Heart right ventricle (tissue), 16 donors: Measurements from ENCODE around the gene OR6B2. TPM values are rescaled to one million over a fixed set of nuclear protein-coding genes. Genes with fewer than 3 reads are reported as not detected.

Experiments used
- ATAC-seq, 8 donors: fragments of 200-7000 bp; cut with Tn5 transposase; one replicate each; pipeline ENCODE4 v1.9.1; 2020; ENCODE audit warnings: mild to moderate bottlenecking in 8 of 8, moderate library complexity in 8 of 8, moderate number of reproducible peaks in 1 of 8
- DNase-seq, 2 donors: peaks; one replicate each; pipeline ENCODE4 v3.0.0-alpha.2; 2020
- H3K27ac ChIP-seq, 10 donors: fragments of 200-600 bp; sonication (generic) in 2 of 10; one replicate each; pipeline versions ENCODE4 v1.5.0 to v1.8.0; 2020 to 2022; ENCODE audit warnings: mild to moderate bottlenecking in 3 of 10
- H3K27me3 ChIP-seq, 7 donors: fragments of 200-600 bp; one replicate each; pipeline ENCODE4 v1.8.0; 2021 to 2022; ENCODE audit warnings: mild to moderate bottlenecking in 2 of 7
- H3K36me3 ChIP-seq, 9 donors: fragments of 200-600 bp; sonication (generic) in 1 of 9; one replicate each; pipeline versions ENCODE4 v1.5.0 to v1.8.0; 2020 to 2022; ENCODE audit warnings: mild to moderate bottlenecking in 2 of 9
- H3K4me1 ChIP-seq, 9 donors: fragments of 200-600 bp; sonication (generic) in 1 of 9; one replicate each; pipeline versions ENCODE4 v1.5.0 to v1.8.0; 2020 to 2022; ENCODE audit warnings: mild to moderate bottlenecking in 4 of 9
- H3K4me3 ChIP-seq, 10 donors: fragments of 200-600 bp; sonication (generic) in 2 of 10; one replicate each; pipeline versions ENCODE4 v1.5.0 to v1.8.0; 2020 to 2022; ENCODE audit warnings: mild to moderate bottlenecking in 7 of 10, moderate library complexity in 2 of 10
- H3K9me3 ChIP-seq, 11 donors: fragments of 200-600 bp in 10 of 11; sonication (generic) in 2 of 11; one replicate each; pipeline versions ENCODE4 v1.5.0 to v1.8.0; 2013 to 2022; ENCODE audit warnings: mild to moderate bottlenecking in 2 of 11, control low read depth in 1 of 11, moderate library complexity in 1 of 11
- CTCF ChIP-seq, 9 donors: fragments of 200-600 bp; sonication (generic) in 2 of 9; IDR thresholded peaks; one replicate each; pipeline versions ENCODE4 v1.5.0 to v1.8.0; 2021 to 2022; ENCODE audit warnings: antibody characterized with exemption in 9 of 9, mild to moderate bottlenecking in 5 of 9, moderate library complexity in 1 of 9
- WGBS, 2 donors: extraction: QIAGEN DNeasy Blood & Tissue Kit; methylation state at CpG; one replicate each; pipeline ENCODE4 v1.1.7; 2013; ENCODE audit warnings: inconsistent platforms in 1 of 2; 5-methylcytosine and 5-hydroxymethylcytosine counted together
- intact Hi-C, 10 donors: fragments of 100-400 bp; cut with DNase I; formaldehyde crosslinking; loops; one replicate each; pipeline versions ENCODE4 v1.11.1 to v1.14.2; 2022
- polyA plus RNA-seq, 2 donors: library from polyadenylated mRNA; stranded (reverse); fragments of 200-250 nt; gene quantifications; one replicate each; pipeline ENCODE4 v1.2.3, GENCODE V29; 2013
- total RNA-seq, 10 donors: library from RNA; stranded (reverse); fragmentation: NEBNext Ultra II Directional in 3 of 10; extraction: Animal tissue kit (Norgen Biotek cat#: 25700) in 3 of 10; gene quantifications; one replicate each; pipeline versions ENCODE4 v1.2.1 to v1.2.4, GENCODE V29; 2021 to 2023
- donor health status: Arrhythmogenic right ventricular cardiomyopathy.
- donor health status: ischemic (EF 13 %, LVEDD 7.1; RV severe dilation, severe dysfunction).
- donor health status: healthy with polysubstance abuse.
- donor health status: DM: no; HTN: yes; CAD: no.
- donor health status: DM: no; HTN: no; CAD: no.
- donor health status: ischemic (EF 25% LVEDD 6.9; RV normal size, moderate dysfunction).
- donor health status: ischemic (EF 25% LVEDD 5.7; RV mildly dilated, moderate dysfunction).
- donor health status: healthy.
- donor health status: DM: yes; HTN: yes; CAD: no.
- donor health status: Ischemic cardiomyopathy.
- donor health status: ischemic (EF 35%, LVEDD 5.7; RV mildly dilated, moderate dysfunction).
- donor health status: nonischemic (EF 11% LVEDD 7.7; RV severe dilation, severe dysfunction).
- donor health status: DM: yes; HTN: yes; CAD: no.
- donor health status: PGD.
- donor health status: ischemic (EF 29% LVEDD 5.4; RV normal size, mild dysfunction).
- donor health status: nonischemic (EF 23%, LVEDD 6.1; RV moderate dilation, normal function).

The OR6B2 gene
- total and polyA plus RNA-seq, 12 donors: not detected

GRCh38 chr2:240041363-240041762 is 11.1 kb upstream of the OR6B2 start:
- DNase-seq: no peak
- 72 to 77% methylated on average over 6 of the region's 6 CpGs for WGBS, 2 donors

GRCh38 chr2:240037358-240037757 is 7.1 kb upstream of the OR6B2 start:
- H3K27me3 ChIP-seq: peaks cover 0 to 72% (median 39%) of the 10 kb centered on the region in 7 donors
- H3K4me1 ChIP-seq: no peaks in the 10 kb centered on the region
- H3K36me3 ChIP-seq: no peaks in the 10 kb centered on the region
- intact Hi-C loops: no loop called here
- no peak overlapping the region for H3K27ac ChIP-seq
- ATAC-seq (no peak), DNase-seq (no peak)
- no peaks in the 10 kb centered on the region for H3K9me3 ChIP-seq
- no peak overlapping the region for H3K4me3 ChIP-seq
- no peak for TF ChIP-seq CTCF (IDR thresholded peaks at IDR 0.05)

More at GRCh38 chr2:240041363-240041762, 11.1 kb upstream of the OR6B2 start:
- intact Hi-C loops: no loop called here
- no peak for TF ChIP-seq CTCF (IDR thresholded peaks at IDR 0.05)
- Histone ChIP-seq H3K4me3 (no peak overlapping the region), H3K4me1 (no peaks in the 10 kb centered on the region), H3K36me3 (no peaks in the 10 kb centered on the region), H3K9me3 (no peaks in the 10 kb centered on the region), H3K27me3 (peaks cover 0 to 63% (median 40%) of the 10 kb centered on the region in 7 donors), H3K27ac (no peak overlapping the region)
- ATAC-seq: no peak

GRCh38 chr2:240033330-240033678 is 3.1 kb upstream of the OR6B2 start:
- Histone ChIP-seq H3K4me1 (no peaks in the 10 kb centered on the region), H3K9me3 (peaks cover 0 to 3% (median 0%) of the 10 kb centered on the region in 11 donors), H3K27me3 (peaks cover 0 to 46% (median 16%) of the 10 kb centered on the region in 7 donors), H3K4me3 (no peak overlapping the region), H3K36me3 (no peaks in the 10 kb centered on the region), H3K27ac (no peak overlapping the region)
- 24 to 26% methylated on average over 5 of the region's 5 CpGs for WGBS, 2 donors
- no peak for ATAC-seq
- no peak for DNase-seq
- TF ChIP-seq CTCF (IDR thresholded peaks at IDR 0.05): no peak
- intact Hi-C loops: loop anchor here in 1 of 10 donors (1.0 kb wide), 1 partner anchor 26 kb away; no protein-coding TSS in a partner anchor

GRCh38 chr2:240032406-240033329 is 2.4 kb upstream of the OR6B2 start:
- 65 to 71% methylated on average over 14 of the region's 14 CpGs for WGBS, 2 donors
- ATAC-seq (no peak), DNase-seq (no peak)
- H3K36me3 ChIP-seq: no peaks in the 10 kb centered on the region
- intact Hi-C loops: loop anchor here in 1 of 10 donors (1.0 kb wide), 1 partner anchor 27 kb away; no protein-coding TSS in a partner anchor
- H3K27me3 ChIP-seq: peaks cover 0 to 42% (median 16%) of the 10 kb centered on the region in 7 donors
- H3K4me3 ChIP-seq: no peak overlapping the region
- H3K4me1 ChIP-seq: no peaks in the 10 kb centered on the region
- no peak for TF ChIP-seq CTCF (IDR thresholded peaks at IDR 0.05)
- no peak overlapping the region for H3K27ac ChIP-seq
- H3K9me3 ChIP-seq: peaks cover 0 to 5% (median 0%) of the 10 kb centered on the region in 11 donors
